GM12878 (cell line): ENCODE results near the gene MYOZ1. TPM values are rescaled to one million over a fixed set of nuclear protein-coding genes. Genes with fewer than 3 reads are reported as not detected.
"Not testable (repeated sequence)": the region's sequence is repeated elsewhere in the genome, so short reads cannot be mapped to it uniquely, and the experiment has no call there.

Source experiments
- ATAC-seq: fragments of 200-7000 bp; cut with Tn5 transposase; 3 replicates; pipeline ENCODE4 v1.9.1; 2020; ENCODE audit warnings: mild to moderate bottlenecking, moderate library complexity
- BruUV-seq: library from RNA; stranded (reverse); fragments of 400-500 nt; replicated peaks from 2 replicates; lab custom pipeline; 2021; lab: Mats Ljungman, UMichigan
- CTCF ChIA-PET: fragments of 300-600 bp; sonication (Branson Sonifier 250); formaldehyde crosslinking; extraction: SDS; loops from one replicate; lab custom pipeline; 2021; ENCODE audit warnings: inconsistent platforms; lab: Yijun Ruan, JAX
- POLR2A ChIA-PET: fragments of 350-600 bp; formaldehyde crosslinking; extraction: SDS; loops from one replicate; lab custom pipeline; 2021; ENCODE audit warnings: inconsistent platforms; lab: Charles Lee
- RAD21 ChIA-PET: fragments of 300-600 bp; sonication (Branson Sonifier 250); formaldehyde crosslinking; loops from one replicate; lab custom pipeline; 2023; ENCODE audit warnings: antibody characterized with exemption; ENCODE audit not compliant: unreplicated experiment; lab: Charles Lee
- SMC1A ChIA-PET: fragments of 300-600 bp; sonication (Branson Sonifier 250); formaldehyde crosslinking; loops from one replicate; lab custom pipeline; 2023; ENCODE audit not compliant: unreplicated experiment, uncharacterized antibody; lab: Charles Lee
- DNase-seq: peaks from one replicate; pipeline ENCODE4 v3.0.0-alpha.2; 2011; ENCODE audit warnings: low read depth, low spot score
- FAIRE-seq: peaks from 3 replicates; lab custom pipeline; 2011; peaks lifted over from hg19 to GRCh38; lab: Jason Lieb, UNC
- H2AFZ ChIP-seq: 2 replicates; pipeline ENCODE4 v1.6.0; 2011; ENCODE audit warnings: low read depth, low read length, control low read depth; ENCODE audit not compliant: control insufficient read depth
- H3K27ac ChIP-seq: 2 replicates; pipeline ENCODE4 v1.5.1; 2011; ENCODE audit warnings: control low read depth; ENCODE audit not compliant: control insufficient read depth, insufficient read depth
- H3K27me3 ChIP-seq, 2 experiments: replicated peaks in 1 of 2; 2 replicates each; pipeline versions ENCODE4 v1.6.0 to v1.6.1; 2011; ENCODE audit warnings: low read length in 1 of 2; ENCODE audit not compliant: control insufficient read depth in 2 of 2, insufficient read depth in 2 of 2
- H3K36me3 ChIP-seq, 2 experiments: 2 replicates each; pipeline ENCODE4 v1.5.1; 2011; ENCODE audit warnings: low read length in 1 of 2; ENCODE audit not compliant: control insufficient read depth in 2 of 2, insufficient read depth in 2 of 2
- H3K4me1 ChIP-seq: 2 replicates; pipeline ENCODE4 v1.6.1; 2011; ENCODE audit warnings: mild to moderate bottlenecking, low read length, moderate library complexity, mixed read lengths; ENCODE audit not compliant: control insufficient read depth, insufficient read depth
- H3K4me2 ChIP-seq: 2 replicates; pipeline ENCODE4 v1.6.0; 2011; ENCODE audit warnings: control low read depth; ENCODE audit not compliant: control insufficient read depth, insufficient read depth
- H3K4me3 ChIP-seq: fragments of 200-600 bp; sonication (generic); 2 replicates; pipeline ENCODE4 v1.5.1; 2016
- H3K79me2 ChIP-seq: 2 replicates; pipeline ENCODE4 v1.6.0; 2011; ENCODE audit warnings: low read length; ENCODE audit not compliant: control insufficient read depth, insufficient read depth
- H3K9ac ChIP-seq: 2 replicates; pipeline ENCODE4 v1.8.0; 2011; ENCODE audit warnings: low read length, control low read depth, mixed read lengths; ENCODE audit not compliant: control insufficient read depth, insufficient read depth
- H3K9me3 ChIP-seq: replicated peaks from 3 replicates; pipeline ENCODE4 v1.5.1; 2011; ENCODE audit warnings: mild to moderate bottlenecking, low read length; ENCODE audit not compliant: control insufficient read depth, insufficient read depth
- H4K20me1 ChIP-seq: 2 replicates; pipeline ENCODE4 v1.6.0; 2011; ENCODE audit not compliant: control insufficient read depth, insufficient read depth
- WGBS: methylation state at CpG from one replicate; pipeline ENCODE4 v1.1.6; 2016; ENCODE audit warnings: low lambda C conversion rate; ENCODE audit not compliant: insufficient replicate concordance, insufficient coverage; ENCODE audit errors: missing lambda C conversion rate; 5-methylcytosine and 5-hydroxymethylcytosine counted together
- in situ Hi-C: fragments of 300-500 bp; cut with MboI; formaldehyde crosslinking; loops from 9 replicates; pipeline ENCODE4 v1.14.3; 2018; ENCODE audit warnings: mixed read lengths
- intact Hi-C: fragments of 100-400 bp; cut with micrococcal nuclease; formaldehyde crosslinking; loops from one replicate; pipeline ENCODE4 v1.14.2; 2022; ENCODE audit not compliant: unreplicated experiment
- polyA plus RNA-seq, 11 experiments: library from polyadenylated mRNA; depleted of rRNA in 4 of 11; unstranded in 6 of 11; stranded (reverse) in 5 of 11; fragments of >200 nt; fragmentation: Nextera tagmentation in 4 of 11; fragmentation: Illumina TruSeq in 1 of 11; extraction: Ambion mirVana in 4 of 11; extraction: Trizol in 1 of 11; gene quantifications; 1 replicate in 1 of 11; 2 replicates in 10 of 11; pipeline versions ENCODE4 v1.2.1 to v1.2.3, GENCODE V29; 2011 to 2016; ENCODE audit warnings: inconsistent platforms in 2 of 11, missing spikeins in 2 of 11, low read depth in 1 of 11
- total RNA-seq, 4 experiments: library from RNA; depleted of rRNA in 3 of 4; stranded (reverse); fragments of >200 nt in 3 of 4; fragmentation: Illumina TruSeq in 1 of 4; extraction: Trizol in 1 of 4; gene quantifications; 2 replicates each; pipeline versions ENCODE4 v1.2.1 to v1.2.3, GENCODE V29; 2013 to 2021

MYOZ1 gene
- total and polyA plus RNA-seq, 10 of the 15 experiments (the other 5 are each of a cell fraction or from before 2014, with no cell fraction given): 0.05 to 2.0 (median 0.62) TPM

DNA sequence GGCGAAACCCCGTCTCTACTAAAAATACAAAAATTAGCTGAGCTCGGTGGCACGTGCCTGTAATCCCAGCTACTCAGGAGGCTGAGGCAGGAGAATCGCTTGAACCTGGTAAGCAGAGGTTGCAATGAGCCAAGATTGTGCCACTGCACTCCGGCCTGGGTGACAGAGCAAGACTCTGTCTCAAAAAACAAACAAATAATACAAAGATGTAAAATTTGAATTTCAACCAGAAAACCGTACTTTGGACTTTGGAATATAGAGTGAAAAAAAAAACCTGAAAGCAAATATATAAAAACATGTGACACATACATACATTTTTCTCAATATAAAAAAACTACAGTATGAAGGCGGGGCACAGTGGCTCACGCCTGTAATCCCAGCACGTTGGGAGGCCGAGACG, 20.3 kb downstream of the MYOZ1 start:
- SMC1A ChIA-PET: interaction anchor here (1.0 to 1.8 kb wide), 2 partner anchors 10 to 23 kb away, joined by 3 to 5 read pairs; no protein-coding TSS in a partner anchor
- H3K79me2 ChIP-seq, CTCF ChIA-PET, FAIRE-seq, H4K20me1 ChIP-seq, BruUV-seq, RAD21 ChIA-PET, H3K4me2 ChIP-seq, ATAC-seq, H3K9ac ChIP-seq, H3K4me3 ChIP-seq, H3K9me3 ChIP-seq, DNase-seq, H3K27me3 ChIP-seq, H2AFZ ChIP-seq, H3K27ac ChIP-seq, H3K4me1 ChIP-seq, POLR2A ChIA-PET, H3K36me3 ChIP-seq, in situ Hi-C loops: not testable (repeated sequence)
- intact Hi-C loops: loop anchor here (2.0 kb wide), 1 partner anchor 24 kb away; no protein-coding TSS in a partner anchor
- WGBS: 91% methylated on average over 12 of the region's 12 CpGs

DNA sequence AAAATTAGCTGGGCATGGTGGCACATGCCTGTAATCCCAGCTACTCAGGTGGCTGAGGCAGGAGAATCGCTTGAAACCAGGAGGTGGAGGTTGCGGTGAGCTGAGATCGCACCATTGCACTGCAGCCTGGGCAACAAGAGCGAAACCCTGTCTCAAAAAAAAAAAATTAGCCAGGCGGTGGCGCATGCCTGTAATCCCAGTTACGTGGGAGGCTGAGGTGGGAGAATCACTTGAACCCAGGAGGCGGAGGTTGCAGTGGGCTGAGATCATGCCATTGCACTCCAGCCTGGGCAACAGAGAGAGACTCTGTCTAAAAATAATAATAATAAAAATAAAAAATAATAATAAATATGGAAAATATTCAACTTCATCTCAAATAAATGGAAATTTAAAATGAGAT, 24.1 kb downstream of the MYOZ1 start:
- 98% methylated on average over 8 of the region's 8 CpGs for WGBS
- H3K4me3 ChIP-seq, RAD21 ChIA-PET, H3K4me2 ChIP-seq, in situ Hi-C loops, H2AFZ ChIP-seq, DNase-seq, POLR2A ChIA-PET, H3K79me2 ChIP-seq, FAIRE-seq, H3K27ac ChIP-seq, ATAC-seq, BruUV-seq, H3K36me3 ChIP-seq, H4K20me1 ChIP-seq, H3K27me3 ChIP-seq, H3K9me3 ChIP-seq, intact Hi-C loops, H3K9ac ChIP-seq, H3K4me1 ChIP-seq: not testable (repeated sequence)
- SMC1A ChIA-PET: interaction anchor here (0.6 to 1.6 kb wide), 2 partner anchors 11 to 303 kb away, joined by 3 read pairs; no protein-coding TSS in a partner anchor
- CTCF ChIA-PET: interaction anchor here (1.3 to 2.3 kb wide), 2 partner anchors 15 to 27 kb away, joined by 3 to 14 read pairs; no protein-coding TSS in a partner anchor
